MV-4-11 (cell line): ENCODE results near the gene HDAC4.

Experiments used
- DNase-seq: peaks from one replicate; lab custom pipeline; 2025; lab: John Stamatoyannopoulos, UW

Gene HDAC4

GRCh38 chr2:239348563-239349452 lies 52.0 kb downstream of the HDAC4 start:
- DNase-seq, result no peak

DNA sequence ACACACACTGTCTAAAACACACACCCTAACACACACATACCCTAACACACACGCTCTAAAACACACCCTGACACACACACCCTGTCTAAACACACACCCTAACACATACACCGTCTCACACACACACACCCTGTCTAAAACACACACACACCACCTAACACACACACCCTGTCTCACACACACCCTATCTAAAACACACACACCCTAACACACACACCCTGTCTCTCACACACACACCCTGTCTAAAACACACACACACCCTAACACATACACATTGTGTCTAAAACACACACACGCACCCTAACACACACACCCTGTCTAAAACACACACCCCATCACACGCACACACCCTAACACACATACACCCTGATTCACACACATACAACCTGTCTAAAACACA lies 54.1 kb downstream of the HDAC4 start:
- DNase-seq, result no peak

GRCh38 chr2:239345251-239345650 lies 55.6 kb downstream of the HDAC4 start:
- DNase-seq, result no peak

GRCh38 chr2:239344857-239345216 lies 56.0 kb downstream of the HDAC4 start:
- DNase-seq, result no peak

DNA sequence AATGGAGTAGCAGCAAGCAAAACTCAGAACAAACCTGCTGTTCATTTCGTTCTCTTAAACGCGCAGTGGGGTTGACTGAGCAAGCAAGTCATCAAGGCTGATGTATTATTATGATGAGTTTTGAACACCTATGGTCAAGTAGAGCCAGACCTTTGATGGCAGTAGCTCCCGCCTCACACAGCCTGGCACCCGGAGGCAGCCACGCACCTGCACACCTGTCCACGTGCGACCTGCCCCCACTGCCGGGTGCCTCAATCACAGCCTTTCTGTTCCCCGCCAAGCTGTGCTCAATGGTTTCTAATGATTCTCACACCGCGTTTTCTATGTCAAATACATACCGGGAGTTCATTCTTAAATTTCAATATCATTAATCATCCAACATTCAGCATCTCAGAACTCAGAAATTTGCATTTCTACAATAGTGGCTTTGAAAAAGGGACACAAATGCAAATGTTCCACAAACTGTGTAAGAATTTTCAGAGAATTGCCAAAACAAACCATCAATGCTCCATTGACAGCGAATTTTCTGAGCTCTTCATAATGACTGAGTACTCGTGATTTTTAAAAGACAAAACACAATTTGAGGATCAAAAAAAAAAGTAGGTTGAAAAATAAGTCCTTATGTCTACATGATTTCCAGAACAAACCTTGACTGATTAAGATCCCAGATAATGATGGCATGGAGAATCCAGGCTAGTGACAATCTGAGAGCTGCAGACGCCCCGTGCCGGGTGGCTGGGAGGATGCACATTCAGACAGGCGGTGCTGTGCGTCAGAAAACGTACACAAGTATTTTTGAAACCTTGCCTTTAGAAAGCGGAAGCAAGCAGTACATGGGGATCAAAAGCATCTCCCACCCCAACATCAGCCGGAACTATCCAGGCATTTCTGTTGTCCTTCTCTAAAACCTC lies 56.6 kb downstream of the HDAC4 start:
- peak; percentile 76 for DNase-seq

- DNase-seq, result no peak
These were observed 57.4 kb downstream of the HDAC4 start for GRCh38 chr2:239343460-239343859.

DNA sequence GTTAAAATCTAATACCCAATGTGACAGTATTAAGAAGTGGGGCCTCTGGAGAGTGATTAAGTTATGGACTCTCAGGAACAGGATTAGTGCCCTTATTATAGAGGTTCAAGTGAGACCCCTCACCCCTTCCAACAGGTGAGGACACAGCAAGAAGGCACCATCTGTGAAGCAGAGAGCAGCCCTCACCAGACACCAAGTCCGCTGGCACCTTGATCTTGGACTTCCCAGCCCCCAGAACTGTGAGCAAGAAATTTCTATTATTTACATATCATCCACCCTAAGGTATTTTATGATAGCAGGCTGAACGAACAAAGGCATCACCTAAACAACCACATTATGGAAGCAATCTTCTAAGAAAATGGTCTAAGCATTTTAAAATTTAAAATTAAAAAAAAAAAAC lies 59.0 kb downstream of the HDAC4 start:
- DNase-seq, result no peak

- no peak for DNase-seq
These were observed 59.6 kb downstream of the HDAC4 start for GRCh38 chr2:239341146-239341732.

GRCh38 chr2:239339726-239340601 lies 60.9 kb downstream of the HDAC4 start:
- peak; percentile 83 for DNase-seq

GRCh38 chr2:239339241-239339640 lies 61.6 kb downstream of the HDAC4 start:
- no peak for DNase-seq

DNA sequence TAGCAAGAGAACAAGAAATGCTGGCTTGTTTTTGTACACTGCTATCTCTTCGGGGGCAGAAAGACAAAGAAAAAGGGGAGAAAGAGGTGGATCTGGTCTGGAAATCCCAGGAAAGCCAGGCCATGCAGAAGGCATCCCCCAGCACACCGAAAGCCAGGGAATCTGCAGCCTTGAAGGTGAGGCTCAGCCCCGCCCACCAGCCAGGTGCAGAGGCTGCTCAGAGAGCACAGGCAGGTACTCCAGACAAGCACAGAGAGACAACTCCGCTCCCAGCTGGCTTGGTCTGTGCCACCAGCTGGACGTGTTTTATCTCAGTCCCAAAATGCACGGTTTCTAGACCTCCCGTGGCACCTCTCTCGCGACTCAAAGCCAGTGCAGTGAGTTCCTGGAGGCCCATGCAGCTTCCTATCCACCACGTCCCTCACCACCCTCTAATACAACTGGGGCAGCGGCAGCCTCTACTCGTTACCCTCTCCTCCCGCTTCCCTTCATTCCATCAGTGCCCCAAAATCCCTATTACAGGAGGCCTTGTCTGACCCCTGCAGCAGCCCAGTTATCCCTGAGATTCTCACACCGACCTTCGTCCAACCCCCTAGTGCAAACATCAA lies 62.8 kb downstream of the HDAC4 start:
- no peak for DNase-seq

- no peak for DNase-seq
These were observed 63.5 kb downstream of the HDAC4 start for GRCh38 chr2:239337122-239337876.

GRCh38 chr2:239331560-239331959 lies 69.3 kb downstream of the HDAC4 start:
- no peak for DNase-seq

- no peak for DNase-seq
These were observed 70.0 kb downstream of the HDAC4 start for GRCh38 chr2:239330836-239331235.

- DNase-seq, result no peak
These were observed 70.7 kb downstream of the HDAC4 start for GRCh38 chr2:239329972-239330572.

DNA sequence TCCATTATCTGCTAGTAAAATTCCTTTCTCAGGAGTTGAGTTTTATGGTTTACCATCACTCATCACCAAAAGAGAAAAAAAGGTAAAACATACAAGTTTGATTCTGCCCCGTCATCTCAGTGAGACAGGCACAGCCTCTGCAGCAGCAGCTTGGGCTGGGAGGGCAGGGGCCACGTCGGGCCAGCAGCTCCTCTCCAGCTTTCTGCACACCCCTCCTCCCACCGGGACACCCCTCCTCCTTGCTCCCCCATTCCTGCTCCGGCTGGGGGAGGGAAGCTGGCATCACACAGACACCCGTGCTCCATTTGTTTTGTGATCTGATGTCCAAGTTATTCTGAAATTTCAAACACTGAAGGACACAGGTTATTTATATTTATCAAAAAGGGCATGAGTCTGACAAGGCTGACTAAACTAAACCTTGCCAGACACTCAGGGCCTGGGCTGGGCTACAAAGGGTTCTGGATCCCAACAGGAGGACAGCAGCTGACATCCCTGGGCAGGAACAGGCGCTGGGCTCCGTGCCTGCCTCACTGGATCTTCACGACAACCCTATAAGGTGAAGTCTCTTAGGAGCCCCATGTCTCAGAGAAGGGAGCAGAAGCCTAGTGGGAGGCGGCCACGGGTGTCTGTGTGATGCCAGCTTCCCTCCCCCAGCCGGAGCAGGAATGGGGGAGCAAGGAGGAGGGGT lies 71.4 kb downstream of the HDAC4 start:
- DNase-seq, result no peak

DNA sequence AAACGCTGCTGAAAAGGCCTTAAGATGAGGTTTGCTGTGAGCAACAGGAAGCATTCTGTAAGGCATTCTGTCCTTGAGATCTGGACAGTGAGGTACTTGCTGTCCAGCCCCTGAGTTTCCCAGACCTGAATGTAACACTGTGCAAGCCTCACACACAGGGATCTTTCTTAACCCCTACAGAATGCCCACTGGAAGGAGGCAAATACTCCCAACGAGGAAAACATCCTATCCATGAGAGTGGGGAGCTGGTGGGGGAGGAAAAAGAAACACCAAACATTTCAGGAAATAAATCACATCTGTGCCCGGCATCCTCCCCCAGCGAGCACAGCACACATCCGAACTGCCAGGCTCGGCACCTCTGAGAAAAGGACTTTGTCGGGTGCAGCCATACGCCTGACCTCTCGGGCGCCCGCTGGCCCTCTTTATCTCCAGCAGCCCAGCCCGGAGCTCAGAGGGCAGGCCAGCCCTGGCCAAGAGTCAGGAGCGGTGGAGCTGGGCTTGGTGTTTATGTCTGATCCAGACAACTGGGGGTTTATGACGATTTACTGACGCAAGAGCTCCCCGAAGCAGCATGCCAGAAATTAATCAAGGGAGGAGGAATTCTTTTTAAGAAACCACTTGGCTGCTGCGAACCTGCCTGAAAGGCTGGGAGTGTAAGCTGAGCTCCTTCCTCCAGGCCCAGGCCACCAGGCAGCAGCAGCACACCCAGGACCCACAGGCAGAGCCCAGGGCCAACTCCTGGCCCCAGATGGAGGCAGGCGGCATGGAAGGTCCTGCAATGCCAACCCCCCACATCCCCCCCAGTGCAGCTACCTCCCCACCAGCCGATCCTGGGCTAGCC lies 72.2 kb downstream of the HDAC4 start:
- DNase-seq, result no peak

DNA sequence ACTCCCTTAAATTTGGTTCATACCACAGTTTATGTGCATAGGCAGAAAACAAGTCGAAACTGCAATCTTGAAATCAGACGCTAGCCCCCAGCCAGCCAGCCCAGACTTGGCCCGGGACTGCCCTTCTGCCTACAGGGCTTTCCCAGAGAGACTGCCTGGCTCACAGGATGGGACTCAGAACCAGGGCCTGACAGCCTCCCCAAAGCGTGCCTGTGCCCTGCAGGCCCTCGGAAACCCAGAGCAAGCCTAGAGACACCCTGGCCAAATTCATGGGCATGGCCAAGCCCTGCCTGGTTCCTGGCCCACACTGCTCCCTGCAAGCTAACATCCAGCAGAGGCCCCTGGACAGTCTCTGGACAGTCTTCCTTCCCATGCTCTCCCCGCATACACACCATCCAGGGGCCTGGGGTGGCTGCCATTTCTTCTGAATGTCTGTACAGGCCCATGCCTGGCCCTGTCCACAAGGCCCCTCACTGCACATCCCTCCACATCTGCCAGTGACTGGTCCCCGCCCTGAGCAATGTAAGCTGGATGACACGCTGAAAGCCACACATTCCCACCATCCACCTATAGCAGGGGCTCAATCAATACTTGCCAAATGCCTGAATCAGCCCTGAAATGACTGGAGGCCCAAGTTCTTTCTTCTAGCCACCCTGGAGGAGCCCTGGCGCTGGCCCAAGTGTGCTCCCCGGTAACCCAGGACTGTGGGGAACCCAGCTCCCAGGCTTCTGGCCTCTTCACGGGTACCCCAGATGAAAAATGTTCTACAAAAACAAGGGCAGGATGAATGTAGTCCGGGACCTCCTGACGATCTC lies 73.1 kb downstream of the HDAC4 start:
- DNase-seq, result no peak
